Measurements from ENCODE around the gene NCAM1. TPM values are rescaled to one million over a fixed set of nuclear protein-coding genes. Genes with fewer than 3 reads are reported as not detected.

NCAM1 gene
- polyA plus RNA-seq, 1 experiment: 0.27 TPM

DNA sequence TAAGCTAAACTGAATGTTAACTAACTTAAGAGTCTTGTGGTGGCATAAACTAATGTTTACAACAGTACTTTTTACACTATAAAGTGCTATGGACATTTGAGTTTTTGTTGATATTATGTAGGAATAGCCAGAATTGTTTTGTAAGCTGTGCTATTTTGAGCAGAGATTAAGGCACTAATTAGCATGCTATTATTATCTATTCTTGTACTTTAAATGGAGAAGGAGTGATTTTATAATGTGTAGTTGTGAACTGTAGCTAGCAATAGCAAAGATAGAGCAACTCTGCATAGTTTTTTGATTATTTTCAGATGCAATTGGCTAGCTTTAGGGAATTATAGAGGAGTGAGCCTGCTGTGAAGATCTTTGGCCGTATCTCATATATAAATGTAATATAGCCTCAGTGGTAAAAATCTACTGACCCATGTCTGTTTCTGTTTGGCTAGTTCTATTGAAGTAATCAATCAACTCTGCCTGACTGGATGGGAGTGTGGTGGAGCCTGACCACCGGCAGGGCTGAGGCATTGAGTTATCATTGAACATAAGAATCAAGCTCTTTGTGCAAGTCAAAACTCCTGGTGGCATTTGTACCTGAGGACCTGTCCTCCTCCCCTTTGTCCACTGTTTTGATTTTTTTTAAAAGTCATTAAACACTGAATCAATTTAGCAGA is 34.3 kb downstream of the NCAM1 start:
- POLR2A ChIA-PET: no interaction called here
- CTCF ChIA-PET: no interaction called here
- H3K4me3 ChIP-seq (ENCODE audit: low read depth, low read length): no peak overlapping the region
- H3K27me3 ChIP-seq (ENCODE audit: control insufficient read depth, insufficient read depth, low read length): no peaks in the 10 kb centered on the region
- TF ChIP-seq, protein P1, sequence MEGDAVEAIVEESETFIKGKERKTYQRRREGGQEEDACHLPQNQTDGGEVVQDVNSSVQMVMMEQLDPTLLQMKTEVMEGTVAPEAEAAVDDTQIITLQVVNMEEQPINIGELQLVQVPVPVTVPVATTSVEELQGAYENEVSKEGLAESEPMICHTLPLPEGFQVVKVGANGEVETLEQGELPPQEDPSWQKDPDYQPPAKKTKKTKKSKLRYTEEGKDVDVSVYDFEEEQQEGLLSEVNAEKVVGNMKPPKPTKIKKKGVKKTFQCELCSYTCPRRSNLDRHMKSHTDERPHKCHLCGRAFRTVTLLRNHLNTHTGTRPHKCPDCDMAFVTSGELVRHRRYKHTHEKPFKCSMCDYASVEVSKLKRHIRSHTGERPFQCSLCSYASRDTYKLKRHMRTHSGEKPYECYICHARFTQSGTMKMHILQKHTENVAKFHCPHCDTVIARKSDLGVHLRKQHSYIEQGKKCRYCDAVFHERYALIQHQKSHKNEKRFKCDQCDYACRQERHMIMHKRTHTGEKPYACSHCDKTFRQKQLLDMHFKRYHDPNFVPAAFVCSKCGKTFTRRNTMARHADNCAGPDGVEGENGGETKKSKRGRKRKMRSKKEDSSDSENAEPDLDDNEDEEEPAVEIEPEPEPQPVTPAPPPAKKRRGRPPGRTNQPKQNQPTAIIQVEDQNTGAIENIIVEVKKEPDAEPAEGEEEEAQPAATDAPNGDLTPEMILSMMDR (IDR thresholded peaks at IDR 0.05; ENCODE audit: insufficient read depth, low read depth, low read length): no peak
- no peaks in the 10 kb centered on the region for H3K36me3 ChIP-seq (ENCODE audit: control insufficient read depth, insufficient read depth, low read length)
- no peak for DNase-seq (ENCODE audit: low read depth)

DNA sequence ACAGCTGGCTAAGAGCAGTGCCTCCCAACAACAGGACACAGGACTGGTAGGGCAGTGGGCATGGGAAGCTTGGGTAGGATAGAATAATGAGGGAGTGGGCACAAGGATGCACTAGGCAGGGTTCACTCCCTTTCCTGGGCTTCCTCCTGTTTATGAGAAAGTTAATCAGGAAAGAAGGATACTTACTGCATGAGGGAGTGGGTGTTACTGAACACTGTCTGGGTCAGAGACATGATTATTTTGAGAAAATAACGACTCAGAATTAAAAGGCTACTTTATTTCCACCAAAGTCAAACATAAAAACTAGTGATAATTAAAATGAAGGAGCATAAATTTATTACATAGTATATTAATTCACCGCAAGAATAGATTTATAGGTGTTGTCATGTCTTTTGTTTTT is 35.8 kb downstream of the NCAM1 start:
- Histone ChIP-seq H3K36me3 (ENCODE audit: control insufficient read depth, insufficient read depth, low read length) (no peaks in the 10 kb centered on the region), H3K27me3 (ENCODE audit: control insufficient read depth, insufficient read depth, low read length) (no peaks in the 10 kb centered on the region)
- CTCF ChIA-PET: no interaction called here

DNA sequence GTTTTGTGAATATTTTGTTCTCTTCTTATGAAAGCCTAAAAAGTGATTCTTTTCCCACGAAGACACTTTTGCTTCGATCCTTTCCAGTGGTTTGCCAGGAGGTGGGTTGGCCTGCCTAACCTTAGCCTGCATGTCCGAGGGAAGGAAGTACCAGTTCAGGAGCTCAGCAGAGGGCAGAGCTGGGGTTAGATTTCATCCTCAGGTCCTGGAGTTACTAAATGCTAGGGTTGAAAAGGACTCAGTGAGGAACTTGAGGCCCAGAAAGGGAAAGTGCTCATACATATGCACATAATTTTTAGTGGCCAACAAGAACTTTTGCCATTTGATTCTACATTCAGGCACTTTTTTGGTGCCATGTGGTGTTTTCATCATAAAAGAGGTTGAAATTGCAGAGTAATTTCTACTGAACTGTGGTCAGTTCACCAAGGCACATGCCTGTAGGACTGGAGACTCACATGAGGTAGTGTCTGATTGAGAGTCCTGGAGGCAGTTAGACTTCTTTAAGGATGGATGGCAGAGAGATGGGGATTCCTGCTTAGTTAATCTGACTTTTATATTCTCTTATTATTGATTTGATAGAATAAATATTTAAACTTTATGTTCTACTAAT is 36.7 kb downstream of the NCAM1 start:
- TF ChIP-seq, protein P1 (IDR thresholded peaks at IDR 0.05; ENCODE audit: insufficient read depth, low read depth, low read length): no peak
- ChIA-PET POLR2A (no interaction called here), CTCF (no interaction called here)
- Histone ChIP-seq H3K27me3 (ENCODE audit: control insufficient read depth, insufficient read depth, low read length) (no peaks in the 10 kb centered on the region), H3K36me3 (ENCODE audit: control insufficient read depth, insufficient read depth, low read length) (no peaks in the 10 kb centered on the region), H3K4me3 (ENCODE audit: low read depth, low read length) (no peak overlapping the region)
- no peak for DNase-seq (ENCODE audit: low read depth)

More for the DNA sequence above, 35.8 kb downstream of the NCAM1 start:
- POLR2A ChIA-PET: no interaction called here
- DNase-seq (ENCODE audit: low read depth): no peak
- no peak overlapping the region for H3K4me3 ChIP-seq (ENCODE audit: low read depth, low read length)
- TF ChIP-seq, protein P1 (IDR thresholded peaks at IDR 0.05; ENCODE audit: insufficient read depth, low read depth, low read length): no peak

DNA sequence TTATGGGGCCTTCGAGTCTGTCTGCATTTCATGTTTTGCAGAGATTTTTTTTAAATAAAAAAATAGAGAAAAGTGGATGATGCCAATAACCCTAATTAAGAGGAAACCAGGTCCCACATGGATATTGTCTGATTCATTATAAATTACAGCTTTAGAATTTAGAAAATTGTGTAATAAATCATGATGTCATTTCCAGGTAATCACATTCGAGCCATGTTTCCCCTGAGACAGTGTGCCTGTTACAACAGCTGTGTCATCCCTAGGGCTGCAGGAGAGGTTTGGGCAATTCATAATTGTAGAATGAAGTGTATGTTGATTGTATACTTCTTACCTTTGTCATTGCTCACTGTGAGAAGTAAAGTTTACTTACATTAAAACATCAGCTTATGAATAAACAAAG is 38.3 kb downstream of the NCAM1 start:
- Histone ChIP-seq H3K36me3 (ENCODE audit: control insufficient read depth, insufficient read depth, low read length) (no peaks in the 10 kb centered on the region), H3K4me3 (ENCODE audit: low read depth, low read length) (no peak overlapping the region), H3K27me3 (ENCODE audit: control insufficient read depth, insufficient read depth, low read length) (no peaks in the 10 kb centered on the region)
- DNase-seq (ENCODE audit: low read depth): no peak
- ChIA-PET POLR2A (no interaction called here), CTCF (no interaction called here)
- TF ChIP-seq, protein P1 (IDR thresholded peaks at IDR 0.05; ENCODE audit: insufficient read depth, low read depth, low read length): no peak

DNA sequence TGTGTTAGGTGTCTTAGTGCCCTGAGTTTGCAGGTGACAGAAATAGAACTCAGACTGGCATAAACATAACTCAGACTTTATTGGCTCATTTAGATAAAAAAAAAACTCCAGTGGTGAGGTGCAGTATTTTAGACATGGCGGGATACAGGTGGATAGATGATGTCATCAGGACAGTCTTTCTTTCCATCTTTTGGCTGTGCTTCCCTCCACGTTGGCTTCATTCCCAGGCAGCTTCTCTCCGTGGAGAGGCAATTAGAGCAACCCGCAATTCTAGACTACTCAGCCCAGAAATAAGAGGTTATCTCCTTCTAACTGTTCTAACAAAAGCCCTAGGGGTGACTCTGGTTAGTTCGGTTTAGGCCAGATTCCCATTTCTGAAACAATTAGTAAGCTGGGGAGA is 40.5 kb downstream of the NCAM1 start:
- no peaks in the 10 kb centered on the region for H3K27me3 ChIP-seq (ENCODE audit: control insufficient read depth, insufficient read depth, low read length)
- H3K4me3 ChIP-seq (ENCODE audit: low read depth, low read length): no peak overlapping the region
- TF ChIP-seq, protein P1 (IDR thresholded peaks at IDR 0.05; ENCODE audit: insufficient read depth, low read depth, low read length): no peak
- H3K36me3 ChIP-seq (ENCODE audit: control insufficient read depth, insufficient read depth, low read length): no peaks in the 10 kb centered on the region
- DNase-seq (ENCODE audit: low read depth): no peak
- POLR2A ChIA-PET: no interaction called here
- CTCF ChIA-PET: no interaction called here
